Right lobe of liver (tissue), 4 donors: ENCODE data around the gene WNT1.

Experiments
- POLR2A ChIP-seq: fragments of 450-650 bp; IDR thresholded peaks from one replicate; pipeline ENCODE4 v1.6.1; 2017; ENCODE audit warnings: antibody characterized with exemption, mild to moderate bottlenecking
- TF ChIP-seq, protein P1 (sequence below), 4 donors: fragments of 200-600 bp in 3 of 4; fragments of 450-650 bp in 1 of 4; IDR thresholded peaks; one replicate each; pipeline versions ENCODE4 v1.5.1 to v1.8.0; 2016 to 2022; ENCODE audit warnings: antibody characterized with exemption in 4 of 4, mild to moderate bottlenecking in 2 of 4
- donor health status: DM: no; HTN: no; CAD: no.
- donor health status: DM: no; HTN: no; CAD: no.
- donor health status: DM: no; HTN: yes; CAD: no.

DNA sequence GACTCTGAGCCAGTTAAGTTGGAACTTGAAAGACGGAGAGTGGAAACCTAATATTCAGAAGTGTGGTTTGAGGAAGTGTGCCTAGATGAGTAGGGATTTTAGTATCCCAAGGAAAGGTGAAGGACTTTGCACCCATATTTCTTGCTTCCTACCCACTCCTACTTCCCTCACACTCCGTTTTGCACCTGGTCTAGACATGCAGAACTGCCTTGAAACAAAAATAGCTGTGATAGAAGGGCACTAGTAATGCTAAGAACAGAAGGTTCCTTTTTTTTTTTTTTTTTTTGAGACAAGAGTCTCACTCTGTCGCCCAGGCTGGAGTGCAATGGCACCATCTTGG, 20.1 kb upstream of the WNT1 start:
- no peak for TF ChIP-seq POLR2A
- TF ChIP-seq, protein P1, sequence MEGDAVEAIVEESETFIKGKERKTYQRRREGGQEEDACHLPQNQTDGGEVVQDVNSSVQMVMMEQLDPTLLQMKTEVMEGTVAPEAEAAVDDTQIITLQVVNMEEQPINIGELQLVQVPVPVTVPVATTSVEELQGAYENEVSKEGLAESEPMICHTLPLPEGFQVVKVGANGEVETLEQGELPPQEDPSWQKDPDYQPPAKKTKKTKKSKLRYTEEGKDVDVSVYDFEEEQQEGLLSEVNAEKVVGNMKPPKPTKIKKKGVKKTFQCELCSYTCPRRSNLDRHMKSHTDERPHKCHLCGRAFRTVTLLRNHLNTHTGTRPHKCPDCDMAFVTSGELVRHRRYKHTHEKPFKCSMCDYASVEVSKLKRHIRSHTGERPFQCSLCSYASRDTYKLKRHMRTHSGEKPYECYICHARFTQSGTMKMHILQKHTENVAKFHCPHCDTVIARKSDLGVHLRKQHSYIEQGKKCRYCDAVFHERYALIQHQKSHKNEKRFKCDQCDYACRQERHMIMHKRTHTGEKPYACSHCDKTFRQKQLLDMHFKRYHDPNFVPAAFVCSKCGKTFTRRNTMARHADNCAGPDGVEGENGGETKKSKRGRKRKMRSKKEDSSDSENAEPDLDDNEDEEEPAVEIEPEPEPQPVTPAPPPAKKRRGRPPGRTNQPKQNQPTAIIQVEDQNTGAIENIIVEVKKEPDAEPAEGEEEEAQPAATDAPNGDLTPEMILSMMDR (IDR thresholded peaks at IDR 0.05): no peak
